Measurements from ENCODE around the gene SCN9A. TPM values are rescaled to one million over a fixed set of nuclear protein-coding genes. Genes with fewer than 3 reads are reported as not detected.
A peak's percentile ranks its signal among the peaks of the same experiment; 100 is the strongest.
"Not testable (repeated sequence)": the region's sequence is repeated elsewhere in the genome, so short reads cannot be mapped to it uniquely, and the experiment has no call there.

SCN9A gene
- polyA plus RNA-seq, 10 donors, result 2.2 to 4.5 (median 3.3) TPM

DNA sequence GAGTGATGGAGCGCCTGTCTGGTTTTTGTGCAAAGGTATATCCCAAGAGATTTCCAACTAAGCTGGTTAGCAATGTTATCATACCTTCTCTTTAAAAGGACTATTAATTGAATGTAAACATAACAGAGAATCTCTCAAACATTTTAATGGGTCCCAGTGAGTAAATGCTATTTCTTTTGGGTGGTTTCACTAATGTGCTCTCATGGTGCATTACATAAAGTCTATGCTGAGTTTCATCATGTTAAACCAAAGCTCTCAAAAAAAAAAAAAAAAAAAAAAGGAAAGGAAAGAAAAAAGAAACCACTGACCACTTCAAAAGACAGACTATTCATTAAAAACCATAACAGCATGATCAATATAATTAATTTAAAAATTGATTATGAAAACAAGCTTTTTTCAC lies 128.8 kb downstream of the SCN9A start:
- DNase-seq, result no peak

DNA sequence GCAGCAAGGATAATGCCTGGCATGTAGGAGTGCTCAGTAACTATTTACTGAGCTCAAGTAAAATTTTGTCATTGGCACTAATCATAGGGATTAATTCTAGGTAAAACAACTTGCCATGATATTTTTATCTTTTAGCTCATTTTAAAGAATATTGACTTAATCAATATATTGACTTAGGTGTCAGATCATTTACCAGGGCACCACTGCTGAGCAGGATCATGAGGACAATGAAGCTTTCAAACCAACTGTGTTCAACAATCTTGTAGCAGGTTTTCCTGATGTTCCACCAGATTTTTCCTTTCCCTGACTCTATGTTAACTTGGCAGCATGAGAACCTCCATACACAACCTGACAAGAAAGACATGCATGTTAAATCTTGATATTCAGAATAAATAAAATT lies 133.4 kb downstream of the SCN9A start:
- no peak for DNase-seq

DNA sequence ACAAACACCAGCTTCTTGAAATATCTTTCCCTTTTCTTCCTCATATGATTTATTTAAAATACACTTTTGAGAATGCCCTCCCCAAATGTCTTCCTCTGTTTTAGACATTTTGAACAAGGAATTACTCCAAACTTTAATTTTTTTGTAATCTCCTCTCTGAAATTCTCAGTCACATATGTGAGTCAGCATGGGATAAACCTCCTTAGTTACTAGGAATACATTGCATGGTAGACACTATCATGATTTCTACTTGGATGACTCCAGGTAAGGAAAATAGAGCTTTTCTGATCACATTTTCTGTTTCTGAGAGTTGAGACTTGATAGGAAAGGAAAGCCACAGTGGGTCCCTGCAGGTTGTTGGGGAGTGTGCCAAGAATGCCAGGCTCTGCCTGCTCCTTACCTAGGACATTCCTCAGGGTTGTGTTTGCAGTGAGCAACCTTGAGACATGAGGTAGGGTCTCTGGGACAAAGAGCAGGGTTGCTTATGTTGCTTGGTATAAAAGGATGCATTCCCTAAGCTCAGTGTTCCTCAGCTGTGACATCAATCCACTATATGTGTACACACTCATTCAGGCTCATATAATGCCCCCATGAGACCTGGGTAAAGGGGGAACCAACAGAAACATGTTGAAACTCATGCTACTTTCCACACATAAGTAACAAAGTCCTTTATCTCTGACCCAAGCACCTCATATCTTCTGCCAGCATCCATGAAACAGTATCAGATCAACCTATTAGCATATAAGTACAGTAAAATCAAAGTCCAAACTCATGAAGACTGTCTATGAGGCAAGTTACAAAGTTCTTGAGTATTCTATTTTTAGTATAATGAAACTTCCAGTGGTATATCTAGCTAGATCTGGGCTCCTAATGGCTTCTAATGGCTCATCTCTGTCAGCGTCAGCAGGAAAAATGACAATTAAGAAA lies 135.1 kb downstream of the SCN9A start:
- DNase-seq, result no peak

DNA sequence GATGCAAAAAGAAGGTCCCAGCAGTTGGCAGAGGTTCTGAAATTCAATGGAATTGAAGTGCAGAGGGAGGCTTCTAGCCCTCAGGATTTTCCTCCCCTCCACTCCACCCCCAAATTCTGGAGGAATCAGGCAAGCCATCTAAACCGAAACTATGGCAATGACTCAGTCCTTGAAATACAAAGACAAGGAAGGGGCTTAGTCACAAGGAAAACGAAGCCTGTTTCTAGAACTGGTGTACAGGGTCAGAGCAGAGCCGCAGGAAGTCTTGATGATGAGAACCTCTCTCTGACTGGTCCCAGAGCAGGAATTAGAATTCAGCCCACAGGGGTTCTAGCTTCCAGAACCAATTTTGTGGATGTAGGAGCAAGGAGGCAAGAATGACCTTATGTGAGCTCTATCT lies 136.2 kb downstream of the SCN9A start:
- DNase-seq, result peak in 1 of 3 donors; percentile 72

DNA sequence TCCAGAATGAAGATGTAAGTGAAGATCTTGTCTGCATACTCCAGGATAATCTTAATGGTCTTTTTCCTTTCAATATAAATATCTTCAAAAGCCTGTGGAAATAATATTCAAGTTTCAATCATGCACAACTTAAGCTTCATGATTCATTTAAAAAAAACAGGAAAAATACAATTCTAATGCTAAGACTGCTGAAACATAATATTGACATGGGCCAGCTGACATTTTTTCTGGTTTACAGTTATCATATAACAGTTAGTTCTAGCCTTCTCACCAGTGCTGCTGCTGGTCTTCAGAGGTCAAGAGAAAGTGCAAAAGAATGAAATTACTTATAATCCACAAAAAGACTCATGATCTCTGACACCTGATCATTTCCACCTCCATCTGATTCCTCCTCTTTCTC lies 137.6 kb downstream of the SCN9A start:
- DNase-seq, result no peak

DNA sequence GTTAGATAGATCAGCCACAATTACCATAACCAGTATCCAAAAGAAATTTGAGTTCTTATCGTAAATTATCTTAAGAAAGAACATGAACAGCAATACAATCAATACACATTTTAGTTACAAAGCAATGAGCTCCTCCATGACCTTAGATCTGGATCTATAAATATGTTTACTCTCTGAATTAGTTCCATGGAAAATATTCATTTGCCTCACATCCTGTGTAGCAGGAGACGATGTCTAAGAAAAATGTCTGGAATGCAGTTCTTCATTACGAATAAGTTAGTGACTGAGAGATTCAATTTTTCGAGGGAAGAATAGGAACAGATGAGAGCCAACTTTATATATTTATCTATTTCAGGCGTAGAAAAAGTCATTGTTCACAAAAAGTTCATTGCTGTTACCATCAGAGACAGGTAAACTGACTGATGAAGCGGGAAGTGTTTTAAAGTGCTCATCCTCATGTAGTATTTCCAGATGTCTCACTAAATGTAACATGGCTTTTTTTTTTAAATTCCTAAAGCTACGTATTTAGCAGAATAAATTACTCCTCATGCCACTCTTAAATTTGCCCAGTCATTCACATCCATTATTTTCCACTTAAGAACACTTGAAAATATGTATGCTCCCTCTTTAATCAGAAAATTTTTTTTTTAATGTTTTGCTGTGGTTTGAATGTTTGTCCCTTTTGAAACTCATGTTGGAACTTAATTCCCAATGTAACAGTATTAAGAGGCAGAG lies 141.5 kb downstream of the SCN9A start:
- peak; percentile 4 to 56 (median 20) for DNase-seq

DNA sequence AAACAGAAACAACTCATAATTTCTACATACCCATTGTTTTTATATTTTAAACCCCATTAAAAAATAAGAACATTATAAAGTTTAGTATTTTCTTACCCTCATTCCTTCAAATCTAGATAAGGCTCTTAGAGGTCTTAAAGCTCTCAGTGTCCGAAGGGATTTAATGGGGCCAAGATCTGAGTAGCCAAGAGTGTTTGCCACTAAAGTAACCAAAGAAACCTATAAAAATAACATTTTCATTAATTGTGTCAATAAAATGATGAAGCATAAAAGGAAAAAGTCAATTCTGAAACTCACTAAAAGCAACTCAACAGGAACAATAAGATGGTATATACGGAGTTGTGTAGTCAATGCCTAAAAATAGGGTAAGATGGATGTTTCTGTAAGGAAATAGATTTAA lies 142.5 kb downstream of the SCN9A start:
- DNase-seq, result no peak

DNA sequence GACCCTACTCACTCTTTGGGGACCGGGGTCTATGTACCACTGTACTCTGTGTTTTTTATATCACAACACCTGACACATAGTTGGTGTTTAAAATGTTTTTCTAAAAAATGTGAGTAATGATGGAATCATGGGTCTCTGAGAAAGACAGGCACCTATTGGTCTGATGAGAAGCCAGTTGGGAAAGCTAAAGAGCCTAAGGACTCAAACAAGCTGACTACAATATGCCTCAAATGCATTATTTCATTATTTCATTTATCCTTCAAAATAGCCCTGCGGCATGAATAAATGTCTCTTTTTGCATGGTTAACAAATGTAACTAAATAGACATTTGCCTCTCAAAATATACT lies 145.0 kb downstream of the SCN9A start:
- no peak for DNase-seq

DNA sequence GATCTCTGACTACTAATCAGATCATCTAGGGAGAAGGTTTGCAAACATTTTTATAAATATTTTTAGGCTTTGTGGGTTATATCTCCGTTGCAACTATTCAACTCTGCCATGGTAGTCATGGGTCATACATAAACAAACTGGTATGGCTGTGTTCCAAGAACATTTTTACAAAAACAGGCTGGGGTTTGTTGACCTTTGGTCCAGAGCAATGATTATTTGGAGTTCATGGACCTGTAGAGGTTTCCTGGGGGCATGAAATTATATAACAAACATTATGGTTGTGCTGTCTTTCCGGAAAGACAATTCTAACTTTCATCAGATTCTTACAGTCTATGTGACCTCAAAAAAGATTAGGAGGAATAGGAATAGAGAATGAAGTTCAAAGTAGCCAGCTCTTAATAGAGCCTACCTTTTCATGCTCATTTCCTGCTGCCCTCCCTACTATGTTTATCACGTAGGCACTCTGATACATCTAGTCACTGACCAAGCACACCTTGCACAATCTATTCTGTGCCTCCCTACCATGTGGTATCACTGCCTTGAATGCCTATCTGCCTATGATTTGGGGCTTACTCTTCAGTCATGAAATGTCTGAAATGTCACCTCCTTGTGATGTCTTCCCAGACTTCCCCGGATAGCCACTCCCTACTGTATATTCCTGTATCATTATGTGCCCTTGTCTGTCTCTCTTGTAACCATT lies 145.6 kb downstream of the SCN9A start:
- no peak for DNase-seq

DNA sequence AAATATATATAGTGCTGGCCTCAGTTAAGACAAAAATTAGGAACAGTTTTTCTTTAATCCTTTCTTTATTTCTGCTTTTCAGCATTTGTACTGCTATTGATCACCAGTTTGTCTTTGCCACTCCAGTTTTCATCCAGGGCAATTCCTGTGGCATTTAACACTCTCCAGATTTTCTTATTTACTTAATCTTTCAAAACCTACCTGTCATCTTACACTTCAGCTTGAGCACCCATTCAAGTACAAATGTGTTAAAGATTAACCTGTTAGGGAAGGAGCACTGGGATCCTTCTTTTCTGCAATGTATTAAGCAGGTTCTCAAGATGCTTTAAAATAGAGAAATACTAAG lies 146.1 kb downstream of the SCN9A start:
- no peak for DNase-seq

DNA sequence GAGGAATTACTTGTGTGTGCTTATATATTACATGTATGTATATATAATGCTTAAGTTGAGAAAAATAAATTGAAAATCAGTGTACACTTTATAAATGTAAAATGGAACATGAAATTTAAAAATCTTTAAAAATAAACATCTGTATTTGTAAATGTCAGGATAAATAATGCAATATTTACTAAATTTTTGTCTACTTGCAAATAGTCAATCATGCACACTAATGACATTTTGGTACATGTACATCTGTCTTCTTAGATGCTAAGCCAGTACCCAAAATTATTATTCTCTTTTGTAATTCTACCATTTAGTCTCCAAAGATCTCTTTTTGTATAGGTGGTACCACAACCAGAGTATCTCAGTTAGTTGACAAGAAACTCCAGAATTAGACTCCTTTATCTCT lies 151.5 kb downstream of the SCN9A start:
- no peak for DNase-seq

DNA sequence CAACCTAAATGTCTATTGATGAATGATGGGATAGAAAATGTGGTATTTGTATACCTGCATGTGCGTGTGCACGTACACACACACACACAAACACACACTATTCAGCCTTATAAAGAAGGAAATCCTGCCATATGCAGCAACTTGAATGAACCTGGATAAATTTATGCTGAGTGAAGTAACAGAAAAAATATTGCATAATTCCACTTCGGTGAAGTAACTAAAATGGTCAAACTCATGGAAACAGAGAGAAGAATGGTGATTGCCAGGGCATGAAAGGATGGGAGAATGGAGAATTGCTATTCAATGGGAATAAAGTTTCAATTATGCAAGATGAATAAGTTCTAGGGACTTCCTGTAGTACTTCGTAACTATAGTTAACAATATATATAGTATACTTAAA lies 152.4 kb downstream of the SCN9A start:
- DNase-seq, result no peak

DNA sequence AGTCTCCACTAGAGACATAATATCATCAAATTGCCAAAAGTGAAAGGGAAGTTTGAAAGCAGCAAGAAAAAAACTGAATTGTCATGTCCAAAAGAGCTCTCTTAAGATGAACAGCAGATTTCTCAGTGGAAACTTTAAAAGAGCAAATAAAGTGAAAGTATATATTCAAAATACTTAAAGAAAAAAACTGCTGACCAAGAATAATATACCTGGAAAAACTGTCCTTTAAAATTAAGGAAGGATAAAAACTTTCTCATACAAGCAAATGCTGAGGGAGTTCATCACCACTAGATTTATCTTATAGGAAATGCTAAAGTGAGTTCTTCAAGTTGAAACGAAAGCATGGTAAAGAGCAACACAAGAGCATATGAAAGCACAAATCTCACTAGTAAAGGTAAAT lies 164.7 kb downstream of the SCN9A start:
- no peak for DNase-seq

DNA sequence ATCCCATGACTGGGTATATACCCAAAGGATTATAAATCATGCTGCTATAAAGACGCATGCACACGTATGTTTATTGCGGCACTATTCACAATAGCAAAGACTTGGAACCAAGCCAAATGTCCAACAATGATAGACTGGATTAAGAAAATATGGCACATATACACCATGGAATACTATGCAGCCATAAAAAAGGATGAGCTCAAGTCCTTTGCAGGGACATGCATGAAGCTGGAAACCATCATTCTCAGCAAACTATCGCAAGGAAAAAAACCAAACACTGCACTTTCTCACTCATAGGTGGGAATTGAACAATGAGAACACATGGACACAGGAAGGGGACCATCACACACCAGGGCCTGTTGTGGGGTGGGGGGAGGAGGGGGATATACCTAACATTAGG lies 165.8 kb downstream of the SCN9A start:
- not testable (repeated sequence) for DNase-seq

DNA sequence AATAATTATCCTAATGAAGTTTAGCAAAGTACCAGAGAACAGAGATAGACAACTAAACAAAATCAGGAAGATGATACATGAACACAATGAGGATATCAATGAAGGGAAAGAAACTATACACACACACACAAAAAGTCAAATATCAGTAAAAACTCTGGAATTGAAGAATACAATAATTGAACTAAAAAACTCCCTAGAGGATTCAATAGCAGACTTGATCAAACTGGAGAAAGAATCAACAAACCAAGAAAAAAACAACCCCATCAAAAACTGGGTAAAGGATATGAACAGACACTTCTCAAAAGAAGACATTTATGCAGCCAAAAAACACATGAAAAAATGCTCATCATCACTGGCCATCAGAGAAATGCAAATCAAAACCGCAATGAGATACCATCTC lies 166.4 kb downstream of the SCN9A start:
- DNase-seq, result not testable (repeated sequence)

DNA sequence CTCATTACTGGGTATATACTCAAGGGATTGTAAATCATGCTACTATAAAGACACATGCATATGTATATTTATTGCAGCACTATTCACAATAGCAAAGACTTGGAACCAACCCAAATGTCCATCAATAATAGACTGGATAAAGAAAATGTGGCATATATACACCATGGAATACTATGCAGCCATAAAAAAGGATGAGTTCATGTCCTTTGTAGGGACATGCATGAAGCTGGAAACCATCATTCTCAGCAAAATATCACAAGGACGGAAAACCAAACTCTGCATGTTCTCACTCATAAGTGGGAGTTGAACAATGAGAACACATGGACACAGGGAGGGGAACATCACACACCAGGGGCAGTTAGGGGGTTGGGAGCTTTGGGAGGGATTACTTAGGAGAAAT lies 169.6 kb downstream of the SCN9A start:
- not testable (repeated sequence) for DNase-seq

DNA sequence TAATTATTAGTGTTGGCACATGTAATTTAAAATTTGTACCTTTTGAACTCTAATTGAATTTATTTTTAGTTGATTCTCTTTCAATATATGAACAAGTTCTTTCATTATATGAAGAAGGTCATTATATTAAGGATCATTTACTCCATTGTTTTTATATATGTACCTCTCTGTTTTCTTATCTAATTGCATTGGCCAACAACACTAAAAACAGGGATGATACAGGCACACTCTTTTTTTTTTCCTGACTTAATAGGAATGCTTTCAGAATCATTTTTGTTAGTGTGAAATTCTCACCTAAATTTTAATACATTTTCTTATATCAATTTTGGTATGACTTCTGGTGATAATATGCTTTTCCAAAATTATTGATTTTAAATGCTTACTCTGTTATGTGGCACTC lies 173.0 kb downstream of the SCN9A start:
- no peak for DNase-seq

DNA sequence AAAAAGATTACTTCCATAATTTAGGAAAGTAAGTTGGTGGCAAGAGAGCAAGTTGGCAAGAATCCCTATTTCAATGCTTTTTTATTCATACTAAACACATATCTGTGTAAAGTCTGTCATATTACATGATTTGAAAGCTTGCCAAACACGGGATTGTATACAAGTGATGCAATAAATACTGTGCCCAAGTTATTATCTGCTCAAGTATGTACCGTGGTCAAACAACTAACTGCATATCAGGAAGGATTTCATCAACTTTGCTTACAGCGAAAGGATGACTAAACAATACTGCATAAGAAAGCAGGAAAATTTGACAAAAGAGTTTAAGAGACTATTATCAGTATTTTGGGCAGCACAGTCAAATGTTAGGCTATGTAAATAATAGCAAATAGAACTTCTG lies 178.3 kb downstream of the SCN9A start:
- no peak for DNase-seq

DNA sequence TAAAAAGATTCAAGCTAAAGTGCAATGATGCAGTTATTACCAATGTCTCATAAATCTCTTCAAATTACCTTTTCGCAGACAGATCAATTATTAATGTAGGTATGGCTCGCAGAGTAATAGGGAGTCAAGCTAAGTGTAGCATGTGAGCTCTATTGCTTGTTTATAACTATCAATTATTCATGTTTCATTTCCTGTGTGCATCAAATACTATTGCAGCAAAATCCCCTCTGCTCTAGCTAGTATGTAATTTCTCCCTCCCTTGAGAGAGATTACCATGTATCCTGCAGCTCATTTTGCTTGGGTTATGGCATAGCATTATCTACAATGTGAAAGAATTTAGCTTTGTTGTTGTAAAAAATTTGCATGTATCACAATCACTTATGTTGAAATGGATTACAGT lies 182.3 kb downstream of the SCN9A start:
- DNase-seq, result no peak

DNA sequence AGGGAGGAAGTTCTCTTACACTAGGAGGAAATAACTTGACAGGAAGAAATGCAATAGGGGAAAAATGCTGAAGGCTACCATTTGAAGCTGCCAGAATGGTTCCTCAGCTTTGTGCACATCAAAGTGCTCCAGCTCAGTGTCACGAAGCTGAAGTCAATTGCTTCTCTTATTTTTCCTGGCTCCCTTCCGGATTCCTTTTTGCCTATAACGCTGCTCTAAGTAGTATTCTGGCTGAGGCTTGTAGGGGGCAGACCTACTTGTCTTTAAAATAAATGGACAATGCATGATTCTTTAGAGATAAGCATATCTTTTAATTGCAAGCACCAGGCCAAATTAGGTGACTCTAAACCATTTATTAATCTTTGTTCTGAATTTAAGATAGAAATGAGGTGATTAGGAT lies 187.7 kb downstream of the SCN9A start:
- no peak for DNase-seq

DNA sequence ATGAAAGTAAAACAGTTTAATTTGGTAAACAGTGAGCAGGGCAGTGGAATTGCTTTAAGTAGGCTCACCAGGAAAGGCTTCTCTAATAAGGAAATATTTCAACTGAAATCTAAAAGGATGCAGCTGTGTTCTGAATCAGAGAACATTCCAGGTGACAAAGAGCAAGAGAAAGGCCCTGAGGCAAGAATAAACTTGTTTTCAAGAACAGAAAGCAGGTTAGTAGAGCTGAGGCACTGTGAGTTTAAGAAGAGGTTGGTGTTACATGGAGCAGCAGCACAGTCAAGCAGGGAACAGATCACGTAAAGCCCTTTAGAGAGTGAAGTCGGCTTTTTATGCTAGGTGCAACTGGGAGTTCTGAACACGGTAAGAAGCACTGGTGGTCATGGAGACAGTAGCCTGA lies 191.0 kb downstream of the SCN9A start:
- DNase-seq, result no peak

DNA sequence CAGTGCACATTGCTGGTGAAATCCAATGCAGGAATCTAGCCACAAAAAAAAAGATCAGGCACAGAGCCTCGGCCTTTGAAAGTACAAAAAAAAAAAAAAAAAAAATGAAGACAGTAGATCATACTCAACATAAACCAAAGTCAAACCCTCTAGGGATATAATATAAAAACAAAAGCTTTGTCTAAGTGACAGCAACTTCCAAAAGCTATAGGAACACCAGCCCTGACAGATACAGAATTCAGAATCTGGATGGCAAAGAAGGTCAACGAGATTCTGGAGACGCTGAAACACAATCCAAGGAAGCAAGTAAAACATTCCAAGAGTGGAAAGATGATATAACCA lies 194.0 kb downstream of the SCN9A start:
- no peak for DNase-seq

Data from muscle of back (tissue), 11 donors.